ENCODE results near the gene PCDH15.

PCDH15 gene

GRCh38 chr10:54660397-54660796 lies 140.6 kb downstream of the PCDH15 start:
- ATAC-seq (ENCODE audit: insufficient read depth, low read depth) (no peak), DNase-seq (no peak)
- H3K9me3 ChIP-seq (ENCODE audit: insufficient read depth, low read length, severe bottlenecking): peaks cover 7% of the 10 kb centered on the region
- H3K36me3 ChIP-seq (ENCODE audit: insufficient read depth, low read length): no peaks in the 10 kb centered on the region
- H3K4me2 ChIP-seq (ENCODE audit: insufficient read depth, low read length): no peak overlapping the region
- H3K27ac ChIP-seq (ENCODE audit: low read length): no peak overlapping the region
- no peaks in the 10 kb centered on the region for H4K20me1 ChIP-seq (ENCODE audit: insufficient read depth, low read length)
- no peaks in the 10 kb centered on the region for H3K27me3 ChIP-seq (ENCODE audit: insufficient read depth, low read length, poor library complexity)
- no peaks in the 10 kb centered on the region for H3K79me2 ChIP-seq (ENCODE audit: insufficient read depth, low read length)
- no peak overlapping the region for H2AFZ ChIP-seq (ENCODE audit: low read depth, low read length)
- TF ChIP-seq CTCF (IDR thresholded peaks at IDR 0.05; ENCODE audit: borderline replicate concordance, extremely low read depth, low read length, poor library complexity, severe bottlenecking) (no peak), EZH2 (IDR thresholded peaks at IDR 0.05; ENCODE audit: borderline replicate concordance, low read depth, low read length, severe bottlenecking) (no peak)
- H3K9ac ChIP-seq (ENCODE audit: low read depth, low read length): no peak overlapping the region
- no peaks in the 10 kb centered on the region for H3K4me1 ChIP-seq (ENCODE audit: insufficient read depth, low read length)
- H3K4me3 ChIP-seq (ENCODE audit: low read depth in 1 of 2, low read length in 2 of 2): no peak overlapping the region

DNA sequence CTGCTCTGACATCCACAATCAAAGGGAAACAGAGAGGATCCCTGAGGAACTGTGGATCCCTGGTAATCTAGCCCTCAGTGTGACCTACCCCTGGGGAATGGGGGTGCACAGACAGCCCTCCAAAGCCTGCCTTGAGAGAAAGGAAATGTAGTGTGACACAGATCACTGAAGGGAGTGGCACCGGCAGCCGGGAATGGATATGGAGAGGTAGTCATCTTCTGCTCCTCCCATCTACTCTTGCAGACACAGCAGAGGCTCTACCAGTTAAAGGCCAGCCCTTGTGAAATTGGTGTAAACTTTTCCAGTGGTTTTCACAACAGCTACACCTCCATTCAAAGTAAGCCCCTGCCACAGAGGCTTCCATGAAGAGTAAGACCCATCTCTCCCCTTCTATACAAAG lies 144.4 kb downstream of the PCDH15 start:
- TF ChIP-seq EZH2 (IDR thresholded peaks at IDR 0.05; ENCODE audit: borderline replicate concordance, low read depth, low read length, severe bottlenecking) (no peak), CTCF (IDR thresholded peaks at IDR 0.05; ENCODE audit: borderline replicate concordance, extremely low read depth, low read length, poor library complexity, severe bottlenecking) (no peak)
- Histone ChIP-seq H3K27ac (ENCODE audit: low read length) (no peak overlapping the region), H3K79me2 (ENCODE audit: insufficient read depth, low read length) (no peaks in the 10 kb centered on the region), H3K36me3 (ENCODE audit: insufficient read depth, low read length) (no peaks in the 10 kb centered on the region), H3K4me3 (ENCODE audit: low read depth in 1 of 2, low read length in 2 of 2) (no peak overlapping the region), H3K27me3 (ENCODE audit: insufficient read depth, low read length, poor library complexity) (no peaks in the 10 kb centered on the region), H3K4me2 (ENCODE audit: insufficient read depth, low read length) (no peak overlapping the region), H3K4me1 (ENCODE audit: insufficient read depth, low read length) (no peaks in the 10 kb centered on the region), H3K9ac (ENCODE audit: low read depth, low read length) (no peak overlapping the region), H3K9me3 (ENCODE audit: insufficient read depth, low read length, severe bottlenecking) (peaks cover 7% of the 10 kb centered on the region), H2AFZ (ENCODE audit: low read depth, low read length) (no peak overlapping the region), H4K20me1 (ENCODE audit: insufficient read depth, low read length) (no peaks in the 10 kb centered on the region)
- no peak for ATAC-seq (ENCODE audit: insufficient read depth, low read depth)
- no peak for DNase-seq

DNA sequence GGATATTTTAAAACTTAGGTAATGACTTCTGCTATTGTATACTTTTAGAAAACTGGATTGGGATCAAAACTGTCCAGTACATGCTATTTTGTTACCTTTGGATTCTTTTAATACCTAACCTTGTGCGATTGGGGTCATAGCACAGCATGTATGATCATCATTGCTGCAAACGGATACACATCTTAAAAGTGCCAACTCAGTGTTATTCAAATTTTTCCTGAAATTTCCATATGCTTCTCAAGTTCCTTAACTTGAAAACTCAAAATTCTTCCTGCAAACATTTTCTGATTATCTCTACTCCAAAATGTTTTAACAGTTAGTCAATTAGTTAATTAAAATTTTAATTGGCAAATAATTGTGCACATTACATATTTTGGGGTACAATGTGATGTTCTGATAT lies 147.5 kb downstream of the PCDH15 start:
- H3K27me3 ChIP-seq (ENCODE audit: insufficient read depth, low read length, poor library complexity): no peaks in the 10 kb centered on the region
- no peaks in the 10 kb centered on the region for H3K36me3 ChIP-seq (ENCODE audit: insufficient read depth, low read length)
- H3K79me2 ChIP-seq (ENCODE audit: insufficient read depth, low read length): no peaks in the 10 kb centered on the region
- no peak overlapping the region for H3K9ac ChIP-seq (ENCODE audit: low read depth, low read length)
- no peaks in the 10 kb centered on the region for H3K4me1 ChIP-seq (ENCODE audit: insufficient read depth, low read length)
- TF ChIP-seq EZH2 (IDR thresholded peaks at IDR 0.05; ENCODE audit: borderline replicate concordance, low read depth, low read length, severe bottlenecking) (no peak), CTCF (IDR thresholded peaks at IDR 0.05; ENCODE audit: borderline replicate concordance, extremely low read depth, low read length, poor library complexity, severe bottlenecking) (no peak)
- DNase-seq (no peak), ATAC-seq (ENCODE audit: insufficient read depth, low read depth) (no peak)
- no peak overlapping the region for H3K27ac ChIP-seq (ENCODE audit: low read length)
- H4K20me1 ChIP-seq (ENCODE audit: insufficient read depth, low read length): no peaks in the 10 kb centered on the region
- H3K4me3 ChIP-seq (ENCODE audit: low read depth in 1 of 2, low read length in 2 of 2): no peak overlapping the region
- no peak overlapping the region for H2AFZ ChIP-seq (ENCODE audit: low read depth, low read length)
- H3K4me2 ChIP-seq (ENCODE audit: insufficient read depth, low read length): no peak overlapping the region
- H3K9me3 ChIP-seq (ENCODE audit: insufficient read depth, low read length, severe bottlenecking): peaks cover 7% of the 10 kb centered on the region

DNA sequence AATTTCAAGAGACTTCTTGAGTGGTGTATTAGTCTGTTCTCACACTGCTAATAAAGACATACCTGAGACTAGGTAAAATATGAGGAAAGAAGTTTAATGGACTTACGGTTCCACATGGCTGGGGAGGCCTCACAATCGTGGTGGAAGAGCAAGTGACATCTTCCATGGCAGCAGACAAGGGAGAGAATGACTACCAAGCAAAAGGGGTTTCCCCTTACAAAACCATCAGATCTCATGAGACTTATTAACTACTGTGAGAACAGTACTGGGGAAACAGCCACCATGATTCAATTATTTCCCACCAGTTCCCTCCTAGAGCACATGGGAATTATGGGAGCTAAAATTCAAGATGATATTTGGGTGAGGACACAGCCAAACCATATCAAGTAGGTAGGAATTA lies 150.5 kb downstream of the PCDH15 start:
- ATAC-seq (ENCODE audit: insufficient read depth, low read depth): no peak
- no peak overlapping the region for H3K27ac ChIP-seq (ENCODE audit: low read length)
- no peak overlapping the region for H2AFZ ChIP-seq (ENCODE audit: low read depth, low read length)
- H3K4me2 ChIP-seq (ENCODE audit: insufficient read depth, low read length): no peak overlapping the region
- H3K79me2 ChIP-seq (ENCODE audit: insufficient read depth, low read length): no peaks in the 10 kb centered on the region
- H3K4me1 ChIP-seq (ENCODE audit: insufficient read depth, low read length): no peaks in the 10 kb centered on the region
- no peaks in the 10 kb centered on the region for H4K20me1 ChIP-seq (ENCODE audit: insufficient read depth, low read length)
- H3K4me3 ChIP-seq (ENCODE audit: low read depth in 1 of 2, low read length in 2 of 2): no peak overlapping the region
- H3K27me3 ChIP-seq (ENCODE audit: insufficient read depth, low read length, poor library complexity): no peaks in the 10 kb centered on the region
- no peak for DNase-seq
- no peak for TF ChIP-seq EZH2 (IDR thresholded peaks at IDR 0.05; ENCODE audit: borderline replicate concordance, low read depth, low read length, severe bottlenecking)
- TF ChIP-seq CTCF (IDR thresholded peaks at IDR 0.05; ENCODE audit: borderline replicate concordance, extremely low read depth, low read length, poor library complexity, severe bottlenecking): no peak
- H3K36me3 ChIP-seq (ENCODE audit: insufficient read depth, low read length): no peaks in the 10 kb centered on the region
- H3K9ac ChIP-seq (ENCODE audit: low read depth, low read length): no peak overlapping the region
- no peaks in the 10 kb centered on the region for H3K9me3 ChIP-seq (ENCODE audit: insufficient read depth, low read length, severe bottlenecking)

Measured in DND-41 (cell line).